ENCODE data around the gene PDZD2. TPM values are rescaled to one million over a fixed set of nuclear protein-coding genes. Genes with fewer than 3 reads are reported as not detected.

The PDZD2 gene
- total RNA-seq, 2 experiments from 2014 or later: not detected

DNA sequence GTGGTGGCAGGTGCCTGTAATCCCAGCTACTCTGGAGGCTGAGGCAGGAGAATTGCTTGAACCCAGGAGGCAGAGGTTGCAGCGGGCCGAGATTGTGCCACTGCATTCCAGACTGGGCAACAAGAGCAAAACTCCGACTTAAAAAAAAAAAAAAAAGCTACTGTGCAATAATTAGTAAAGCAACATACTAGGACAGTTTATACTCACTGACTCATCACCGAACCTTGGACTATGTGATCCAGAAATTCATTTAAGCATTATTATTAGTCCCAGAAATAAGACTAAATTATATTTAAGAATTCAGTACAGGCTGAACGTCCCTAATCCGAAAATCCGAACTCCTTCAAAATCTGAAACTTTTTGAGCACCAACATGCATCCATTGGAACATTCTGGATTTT, 497.4 kb downstream of the PDZD2 start:
- no peak for ATAC-seq
- ChIA-PET CTCF (interaction anchor here (0.8 kb wide), 1 partner anchor 498 kb away, joined by 3 read pairs; the partner anchor contains the start of gene PDZD2), POLR2A (no interaction called here)
- Mint-ChIP-seq H3K36me3 (ENCODE audit: low read depth) (peaks cover 40% of the 10 kb centered on the region), H3K9me3 (ENCODE audit: insufficient read depth) (no peaks in the 10 kb centered on the region), H3K27me3 (ENCODE audit: low read depth) (no peaks in the 10 kb centered on the region), H3K4me1 (ENCODE audit: low read depth) (peaks cover 17% of the 10 kb centered on the region), H3K4me3 (no peak overlapping the region), H3K27ac (no peak overlapping the region)
- DNase-seq: no peak

DNA sequence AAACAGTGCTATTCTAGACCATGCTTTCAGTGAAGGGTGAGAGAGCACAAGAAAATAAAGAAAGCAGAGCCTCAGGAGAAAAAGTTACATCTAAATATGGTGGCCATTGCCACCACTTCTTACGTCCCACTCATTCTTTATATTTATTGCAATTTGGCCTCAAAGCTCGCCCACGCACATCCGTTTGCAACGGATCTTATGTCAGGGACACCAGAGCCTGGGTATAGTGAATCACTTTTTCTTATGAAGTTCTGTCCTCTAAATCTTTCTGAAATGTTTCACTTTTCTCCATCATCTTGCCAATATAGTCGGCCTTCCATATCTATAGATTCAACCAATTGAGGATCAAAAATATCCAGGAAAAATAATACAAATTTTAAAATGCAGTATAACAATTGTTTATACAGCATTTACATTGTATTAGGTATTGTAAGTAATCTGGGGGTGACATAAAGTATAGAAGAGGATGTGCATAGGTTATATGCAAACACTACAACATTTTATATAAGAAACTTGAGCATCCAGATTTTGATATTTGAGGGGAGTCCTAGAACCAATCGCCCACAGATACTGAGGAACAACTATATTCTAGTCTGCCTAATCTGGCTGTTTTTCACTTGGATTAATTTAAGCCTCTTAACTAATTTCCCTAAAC, 500.0 kb downstream of the PDZD2 start:
- no peaks in the 10 kb centered on the region for H3K9me3 Mint-ChIP-seq (ENCODE audit: insufficient read depth)
- CTCF ChIA-PET: no interaction called here
- POLR2A ChIA-PET: interaction anchor here (1.6 kb wide), 2 partner anchors 33 to 35 kb away, joined by 4 to 6 read pairs; partner anchors contain the start of gene GOLPH3
- H3K27ac Mint-ChIP-seq: no peak overlapping the region
- peak; percentile 30 for DNase-seq
- no peaks in the 10 kb centered on the region for H3K27me3 Mint-ChIP-seq (ENCODE audit: low read depth)
- ATAC-seq: no peak
- H3K4me3 Mint-ChIP-seq: no peak overlapping the region
- H3K4me1 Mint-ChIP-seq (ENCODE audit: low read depth): peaks cover 17% of the 10 kb centered on the region
- peaks cover 39% of the 10 kb centered on the region for H3K36me3 Mint-ChIP-seq (ENCODE audit: low read depth)

DNA sequence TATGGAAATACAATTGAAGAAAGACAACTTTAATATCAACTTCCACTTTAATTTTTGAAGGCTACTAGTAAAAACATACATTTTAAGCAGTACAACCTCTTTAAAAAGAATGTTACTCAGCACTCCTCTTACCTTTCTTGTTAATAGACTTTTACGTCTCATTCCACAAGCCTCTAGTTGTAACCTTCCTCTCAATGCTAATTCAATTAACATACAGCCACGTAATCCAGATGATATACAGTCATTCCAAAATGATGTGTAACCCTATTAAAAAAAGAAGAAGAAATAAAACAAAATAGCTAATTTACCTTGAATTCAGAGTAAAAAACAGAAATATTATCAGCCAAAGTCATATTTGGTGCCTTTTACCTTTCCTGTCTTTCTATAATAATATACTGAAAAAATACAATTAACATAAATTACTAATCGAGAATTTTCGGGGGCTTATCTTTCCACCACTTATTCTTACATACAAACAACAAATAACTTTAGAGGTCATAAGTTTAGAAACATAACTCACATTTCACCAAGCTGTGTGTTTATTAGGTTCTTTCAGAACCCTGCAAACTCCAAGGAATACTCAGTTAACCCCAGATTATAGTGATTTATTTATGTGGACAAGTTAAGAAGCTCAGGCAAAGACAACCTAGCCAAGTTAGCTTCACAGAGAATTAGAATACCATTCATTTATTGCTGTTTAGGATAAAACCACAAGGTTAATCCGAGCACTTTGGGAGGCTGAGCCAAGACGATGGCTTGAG, 504.9 kb downstream of the PDZD2 start:
- ATAC-seq (no peak), DNase-seq (no peak)
- Mint-ChIP-seq H3K36me3 (ENCODE audit: low read depth) (peaks cover 51% of the 10 kb centered on the region), H3K27me3 (ENCODE audit: low read depth) (no peaks in the 10 kb centered on the region), H3K27ac (no peak overlapping the region), H3K9me3 (ENCODE audit: insufficient read depth) (no peaks in the 10 kb centered on the region), H3K4me1 (ENCODE audit: low read depth) (peaks cover 10% of the 10 kb centered on the region), H3K4me3 (no peak overlapping the region)
- ChIA-PET POLR2A (no interaction called here), CTCF (no interaction called here)

- no peaks in the 10 kb centered on the region for H3K27me3 Mint-ChIP-seq (ENCODE audit: low read depth)
- H3K27ac Mint-ChIP-seq: no peak overlapping the region
- CTCF ChIA-PET: no interaction called here
- ATAC-seq (no peak), DNase-seq (no peak)
- H3K4me1 Mint-ChIP-seq (ENCODE audit: low read depth): peaks cover 7% of the 10 kb centered on the region
- H3K36me3 Mint-ChIP-seq (ENCODE audit: low read depth): peaks cover 52% of the 10 kb centered on the region
- POLR2A ChIA-PET: no interaction called here
- H3K4me3 Mint-ChIP-seq: no peak overlapping the region
- no peaks in the 10 kb centered on the region for H3K9me3 Mint-ChIP-seq (ENCODE audit: insufficient read depth)
These were observed 505.7 kb downstream of the PDZD2 start for GRCh38 chr5:32144378-32145207.

- Mint-ChIP-seq H3K9me3 (ENCODE audit: insufficient read depth) (no peaks in the 10 kb centered on the region), H3K27ac (no peak overlapping the region), H3K27me3 (ENCODE audit: low read depth) (no peaks in the 10 kb centered on the region), H3K4me1 (ENCODE audit: low read depth) (peaks cover 6% of the 10 kb centered on the region), H3K36me3 (ENCODE audit: low read depth) (peaks cover 49% of the 10 kb centered on the region), H3K4me3 (no peak overlapping the region)
- DNase-seq (no peak), ATAC-seq (no peak)
- ChIA-PET CTCF (no interaction called here), POLR2A (no interaction called here)
These were observed 506.4 kb downstream of the PDZD2 start for GRCh38 chr5:32145378-32145777.

DNA sequence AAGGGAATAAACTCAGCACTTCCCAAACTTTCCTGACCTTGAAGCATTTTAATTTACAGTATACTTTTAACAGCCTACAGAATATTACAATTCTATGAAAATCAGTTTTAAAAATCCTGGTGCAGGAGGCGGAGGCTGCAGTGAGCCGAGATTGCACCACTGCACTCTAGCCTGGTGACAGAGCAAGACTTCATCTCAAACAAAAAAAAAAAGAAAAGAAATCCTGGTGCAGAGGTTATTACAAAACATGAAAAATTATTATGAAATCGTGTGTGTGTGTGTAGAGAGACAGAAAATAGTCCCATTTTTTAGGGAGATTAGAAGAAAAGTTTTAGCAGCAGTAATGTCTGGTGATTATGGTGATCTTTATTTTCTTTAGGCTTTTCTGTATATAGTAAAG, 508.3 kb downstream of the PDZD2 start:
- H3K27ac Mint-ChIP-seq: no peak overlapping the region
- CTCF ChIA-PET: no interaction called here
- no peaks in the 10 kb centered on the region for H3K27me3 Mint-ChIP-seq (ENCODE audit: low read depth)
- DNase-seq: no peak
- ATAC-seq: no peak
- H3K9me3 Mint-ChIP-seq (ENCODE audit: insufficient read depth): no peaks in the 10 kb centered on the region
- peaks cover 45% of the 10 kb centered on the region for H3K36me3 Mint-ChIP-seq (ENCODE audit: low read depth)
- H3K4me1 Mint-ChIP-seq (ENCODE audit: low read depth): peaks cover 11% of the 10 kb centered on the region
- POLR2A ChIA-PET: no interaction called here
- H3K4me3 Mint-ChIP-seq: no peak overlapping the region

DNA sequence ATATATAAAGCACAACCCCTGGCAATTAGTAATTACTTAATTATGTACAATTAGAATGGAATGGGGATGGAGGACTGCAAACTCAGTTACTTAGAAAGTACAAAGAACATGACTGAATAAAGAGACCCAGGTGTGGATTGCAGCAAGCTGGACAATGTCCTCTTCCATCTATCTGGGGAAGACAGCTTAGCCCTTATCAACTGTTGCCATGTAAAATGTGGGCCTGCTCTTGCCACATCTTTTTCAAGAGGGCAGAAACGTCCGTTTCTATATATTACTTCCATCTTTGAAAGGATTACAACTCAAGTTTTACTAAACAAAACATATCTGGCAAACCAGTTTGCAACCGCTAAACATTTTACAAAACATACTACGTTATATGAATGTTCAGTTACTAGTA, 509.0 kb downstream of the PDZD2 start:
- ATAC-seq: no peak
- no peaks in the 10 kb centered on the region for H3K27me3 Mint-ChIP-seq (ENCODE audit: low read depth)
- H3K4me3 Mint-ChIP-seq: no peak overlapping the region
- CTCF ChIA-PET: no interaction called here
- peaks cover 43% of the 10 kb centered on the region for H3K36me3 Mint-ChIP-seq (ENCODE audit: low read depth)
- POLR2A ChIA-PET: no interaction called here
- no peak for DNase-seq
- H3K27ac Mint-ChIP-seq: no peak overlapping the region
- H3K4me1 Mint-ChIP-seq (ENCODE audit: low read depth): peaks cover 11% of the 10 kb centered on the region
- no peaks in the 10 kb centered on the region for H3K9me3 Mint-ChIP-seq (ENCODE audit: insufficient read depth)

GRCh38 chr5:32150366-32150765, 511.4 kb downstream of the PDZD2 start:
- DNase-seq (no peak), ATAC-seq (no peak)
- Mint-ChIP-seq H3K4me1 (ENCODE audit: low read depth) (peaks cover 24% of the 10 kb centered on the region), H3K36me3 (ENCODE audit: low read depth) (peaks cover 39% of the 10 kb centered on the region), H3K27ac (no peak overlapping the region), H3K4me3 (no peak overlapping the region), H3K9me3 (ENCODE audit: insufficient read depth) (no peaks in the 10 kb centered on the region), H3K27me3 (ENCODE audit: low read depth) (no peaks in the 10 kb centered on the region)
- CTCF ChIA-PET: no interaction called here
- POLR2A ChIA-PET: interaction anchor here (0.7 kb wide), 1 partner anchor 15 kb away, joined by 3 read pairs; no protein-coding TSS in a partner anchor

DNA sequence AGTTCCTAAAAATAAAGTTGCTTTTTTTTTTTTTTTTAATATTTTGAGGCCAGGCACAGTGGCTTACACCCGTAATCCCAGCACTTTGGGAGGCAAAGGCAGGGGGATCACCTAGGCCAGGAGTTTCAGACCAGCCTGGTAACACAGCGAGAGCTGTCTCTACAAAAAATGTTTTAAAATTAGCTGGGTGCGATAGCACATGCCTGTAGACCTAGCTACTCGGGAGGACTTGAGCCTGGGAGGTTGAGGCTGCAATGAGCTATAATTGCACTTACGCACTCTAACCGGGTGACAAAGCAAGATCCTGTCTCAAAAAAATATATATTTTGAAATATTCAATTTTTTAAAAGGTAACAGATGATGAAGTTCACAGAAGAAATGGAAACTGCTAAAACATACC, 512.3 kb downstream of the PDZD2 start:
- H3K4me1 Mint-ChIP-seq (ENCODE audit: low read depth): peaks cover 23% of the 10 kb centered on the region
- no peaks in the 10 kb centered on the region for H3K9me3 Mint-ChIP-seq (ENCODE audit: insufficient read depth)
- POLR2A ChIA-PET: interaction anchor here (1.0 kb wide), 1 partner anchor 17 kb away, joined by 3 read pairs; no protein-coding TSS in a partner anchor
- DNase-seq (no peak), ATAC-seq (no peak)
- H3K27ac Mint-ChIP-seq: no peak overlapping the region
- H3K4me3 Mint-ChIP-seq: no peak overlapping the region
- H3K36me3 Mint-ChIP-seq (ENCODE audit: low read depth): peaks cover 37% of the 10 kb centered on the region
- CTCF ChIA-PET: no interaction called here
- H3K27me3 Mint-ChIP-seq (ENCODE audit: low read depth): no peaks in the 10 kb centered on the region

DNA sequence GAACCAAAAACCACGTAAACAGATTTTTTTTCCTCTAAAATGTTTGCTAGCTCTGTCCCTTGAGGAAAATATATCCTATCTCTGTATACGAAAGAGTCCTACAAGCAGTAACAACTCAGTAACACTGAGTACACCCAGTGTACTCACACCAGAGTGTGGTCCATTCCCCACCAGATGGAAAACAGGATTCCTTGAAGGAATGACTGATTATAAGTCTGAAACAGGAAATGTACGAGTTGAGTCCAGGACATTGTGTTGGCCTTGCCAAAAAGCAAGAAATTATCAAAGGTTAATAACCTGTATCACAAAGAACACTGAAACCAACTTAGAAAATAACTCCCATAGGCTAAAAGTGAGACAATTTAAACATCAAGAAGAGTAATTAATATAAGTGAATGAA, 514.8 kb downstream of the PDZD2 start:
- Mint-ChIP-seq H3K4me1 (ENCODE audit: low read depth) (peaks cover 23% of the 10 kb centered on the region), H3K36me3 (ENCODE audit: low read depth) (peaks cover 31% of the 10 kb centered on the region), H3K27ac (peak overlapping the region; percentile 23), H3K27me3 (ENCODE audit: low read depth) (no peaks in the 10 kb centered on the region), H3K4me3 (no peak overlapping the region), H3K9me3 (ENCODE audit: insufficient read depth) (no peaks in the 10 kb centered on the region)
- ChIA-PET POLR2A (no interaction called here), CTCF (interaction anchor here (1.3 kb wide), 1 partner anchor 11 kb away, joined by 3 read pairs; no protein-coding TSS in a partner anchor)
- no peak for ATAC-seq
- DNase-seq: no peak

- CTCF ChIA-PET: no interaction called here
- no peak overlapping the region for H3K27ac Mint-ChIP-seq
These were observed 516.3 kb downstream of the PDZD2 start for GRCh38 chr5:32155211-32155610.

GRCh38 chr5:32156635-32157034, 517.7 kb downstream of the PDZD2 start:
- H3K27me3 Mint-ChIP-seq (ENCODE audit: low read depth): no peaks in the 10 kb centered on the region
- no peak for DNase-seq
- H3K36me3 Mint-ChIP-seq (ENCODE audit: low read depth): peaks cover 29% of the 10 kb centered on the region
- H3K4me3 Mint-ChIP-seq: no peak overlapping the region
- POLR2A ChIA-PET: no interaction called here
- H3K9me3 Mint-ChIP-seq (ENCODE audit: insufficient read depth): no peaks in the 10 kb centered on the region
- CTCF ChIA-PET: interaction anchor here (0.7 kb wide), 1 partner anchor 10 kb away, joined by 3 read pairs; no protein-coding TSS in a partner anchor
- ATAC-seq: no peak
- no peak overlapping the region for H3K27ac Mint-ChIP-seq
- H3K4me1 Mint-ChIP-seq (ENCODE audit: low read depth): peaks cover 19% of the 10 kb centered on the region

More at GRCh38 chr5:32155211-32155610, 516.3 kb downstream of the PDZD2 start:
- Mint-ChIP-seq H3K9me3 (ENCODE audit: insufficient read depth) (no peaks in the 10 kb centered on the region), H3K4me3 (no peak overlapping the region), H3K4me1 (ENCODE audit: low read depth) (peaks cover 19% of the 10 kb centered on the region), H3K27me3 (ENCODE audit: low read depth) (no peaks in the 10 kb centered on the region), H3K36me3 (ENCODE audit: low read depth) (peaks cover 23% of the 10 kb centered on the region)
- DNase-seq (no peak), ATAC-seq (no peak)
- POLR2A ChIA-PET: interaction anchor here (0.7 to 0.9 kb wide), 2 partner anchors 9 to 20 kb away, joined by 3 read pairs; no protein-coding TSS in a partner anchor

Measured in activated CD8-positive, alpha-beta T cell treated with anti-CD3 and anti-CD28 coated beads, Interleukin-2, amount 10 ng/mL, durations not matched to agents 7 days and 5 days (primary cell).